HCT116 (cell line): ENCODE data around the gene RILPL1. TPM values are rescaled to one million over a fixed set of nuclear protein-coding genes. Genes with fewer than 3 reads are reported as not detected.

ENCODE experiments used
- ATAC-seq: fragments of 200-7000 bp; cut with Tn5 transposase; 2 replicates; pipeline ENCODE4 v1.9.1; 2020; ENCODE audit warnings: mild to moderate bottlenecking, moderate library complexity
- BruUV-seq: library from RNA; stranded (reverse); fragments of 400-500 nt; replicated peaks from 2 replicates; lab custom pipeline; 2021; lab: Mats Ljungman, UMichigan
- CTCF ChIA-PET: fragments of 300-600 bp; sonication (Branson Sonifier 250); formaldehyde crosslinking; loops from one replicate; lab custom pipeline; 2021; ENCODE audit warnings: antibody characterized with exemption; lab: Charles Lee
- POLR2A ChIA-PET: fragments of 300-600, 350-600 bp; sonication (Branson Sonifier 250); formaldehyde crosslinking; loops from one replicate; lab custom pipeline; 2021; ENCODE audit warnings: antibody characterized with exemption; lab: Charles Lee
- RAD21 ChIA-PET, 2 experiments: fragments of 300-600 bp; sonication (Branson Sonifier 250); formaldehyde crosslinking; loops; one replicate each; lab custom pipeline; 2023; ENCODE audit warnings: low total read pairs in 2 of 2; ENCODE audit not compliant: uncharacterized antibody in 2 of 2, unreplicated experiment in 2 of 2, low non-redundant PET in 1 of 2; lab: Charles Lee
- DNase-seq: peaks from one replicate; pipeline ENCODE4 v3.0.0-alpha.2; 2010; ENCODE audit warnings: low read depth, low spot score
- H2AFZ ChIP-seq: fragments of 200-600 bp; shearing (Covaris generic), sonication (generic); 2 replicates; pipeline ENCODE4 v1.6.1; 2017; ENCODE audit warnings: low read depth, mixed run types, mixed read lengths, antibody characterized with exemption, low read length; ENCODE audit not compliant: poor library complexity, severe bottlenecking
- H3K27ac ChIP-seq: 2 replicates; pipeline ENCODE4 v1.5.1; 2012; ENCODE audit warnings: low read depth, low read length
- H3K27me3 ChIP-seq: fragments of 200-600 bp; sonication (generic); 2 replicates; pipeline ENCODE4 v1.6.1; 2016; ENCODE audit warnings: mixed run types, low read length, mixed read lengths; ENCODE audit not compliant: insufficient read depth
- H3K36me3 ChIP-seq, 2 experiments: fragments of 200-500 bp in 1 of 2; fragments of 200-600 bp in 1 of 2; sonication (Bioruptor generic) in 1 of 2; sonication (generic) in 1 of 2; 2 replicates each; pipeline versions ENCODE4 v1.5.1 to v1.6.1; 2014 to 2016; ENCODE audit warnings: low read length in 2 of 2, inconsistent platforms in 1 of 2, mixed read lengths in 1 of 2, mixed run types in 1 of 2; ENCODE audit not compliant: insufficient read depth in 2 of 2, control insufficient read depth in 1 of 2
- H3K4me1 ChIP-seq, 2 experiments: fragments of 200-600 bp in 1 of 2; sonication (generic) in 1 of 2; 2 replicates each; pipeline versions ENCODE4 v1.5.1 to v1.6.1; 2012 to 2017; ENCODE audit warnings: low read length in 2 of 2, inconsistent platforms in 1 of 2, mild to moderate bottlenecking in 1 of 2, mixed read lengths in 1 of 2, mixed run types in 1 of 2, moderate library complexity in 1 of 2; ENCODE audit not compliant: insufficient read depth in 2 of 2, control insufficient read depth in 1 of 2
- H3K4me2 ChIP-seq: fragments of 200-600 bp; sonication (generic); 2 replicates; pipeline ENCODE4 v1.6.1; 2017; ENCODE audit warnings: mixed run types, low read length, mixed read lengths
- H3K4me3 ChIP-seq, 2 experiments: fragments of 200-600 bp in 1 of 2; sonication (generic) in 1 of 2; replicated peaks in 1 of 2; 2 replicates each; pipeline ENCODE4 v1.5.1; 2011 to 2016; ENCODE audit warnings: low read length in 2 of 2, control low read depth in 1 of 2, low read depth in 1 of 2, mild to moderate bottlenecking in 1 of 2, mixed read lengths in 1 of 2, mixed run types in 1 of 2
- H3K79me2 ChIP-seq: fragments of 200-600 bp; sonication (generic); 2 replicates; pipeline ENCODE4 v1.6.1; 2017; ENCODE audit warnings: mild to moderate bottlenecking, mixed run types, low read length, moderate library complexity, mixed read lengths; ENCODE audit not compliant: insufficient read depth
- H3K9ac ChIP-seq: fragments of 200-600 bp; sonication (generic); 2 replicates; pipeline ENCODE4 v1.6.1; 2016; ENCODE audit warnings: low read length, mixed read lengths
- H3K9me2 ChIP-seq: fragments of 200-600 bp; sonication (generic), shearing (Covaris generic); 2 replicates; pipeline ENCODE4 v1.6.1; 2017; ENCODE audit warnings: mixed run types, mild to moderate bottlenecking, moderate library complexity; ENCODE audit not compliant: insufficient read depth
- H3K9me3 ChIP-seq, 2 experiments: fragments of 200-500 bp in 1 of 2; fragments of 200-600 bp in 1 of 2; sonication (Bioruptor generic) in 1 of 2; sonication (generic) in 1 of 2; 2 replicates each; pipeline ENCODE4 v1.6.1; 2014 to 2017; ENCODE audit warnings: low read length in 2 of 2, mixed read lengths in 2 of 2, inconsistent platforms in 1 of 2, low read depth in 1 of 2, mild to moderate bottlenecking in 1 of 2, mixed run types in 1 of 2, moderate library complexity in 1 of 2; ENCODE audit not compliant: control insufficient read depth in 1 of 2, insufficient read depth in 1 of 2
- H4K20me1 ChIP-seq: fragments of 200-600 bp; sonication (generic), shearing (Covaris generic); 2 replicates; pipeline ENCODE4 v1.6.1; 2017; ENCODE audit warnings: mixed run types, mild to moderate bottlenecking, moderate library complexity; ENCODE audit not compliant: insufficient read depth
- CBX3 ChIP-seq: IDR thresholded peaks from 2 replicates; pipeline ENCODE4 v1.6.1; 2012; ENCODE audit warnings: low read depth
- JUND ChIP-seq: IDR thresholded peaks from 2 replicates; pipeline ENCODE4 v1.6.1; 2012
- POLR2A ChIP-seq: IDR thresholded peaks from 2 replicates; pipeline ENCODE4 v1.7.0; 2011; ENCODE audit warnings: borderline replicate concordance; ENCODE audit not compliant: insufficient read depth, insufficient read length; ENCODE audit errors: extremely low read depth
- REST ChIP-seq: IDR thresholded peaks from 2 replicates; pipeline ENCODE4 v1.6.1; 2012; ENCODE audit warnings: low read depth
- SIN3A ChIP-seq: IDR thresholded peaks from 2 replicates; pipeline ENCODE4 v1.6.1; 2012; ENCODE audit warnings: low read depth
- SRF ChIP-seq: IDR thresholded peaks from 2 replicates; pipeline ENCODE4 v1.6.1; 2012; ENCODE audit warnings: low read depth
- TCF7L2 ChIP-seq: IDR thresholded peaks from 2 replicates; pipeline ENCODE4 v1.7.0; 2011; ENCODE audit warnings: borderline replicate concordance, inconsistent platforms; ENCODE audit not compliant: insufficient read depth, insufficient read length; ENCODE audit errors: extremely low read depth
- YY1 ChIP-seq: IDR thresholded peaks from 2 replicates; pipeline ENCODE4 v1.6.1; 2011; ENCODE audit warnings: low read length, low read depth, moderate library complexity, mild to moderate bottlenecking; ENCODE audit not compliant: insufficient replicate concordance; ENCODE audit errors: extremely low read depth
- intact Hi-C: fragments of 100-400 bp; cut with micrococcal nuclease; formaldehyde crosslinking; loops from 2 replicates; pipeline ENCODE4 v1.10.0; 2022
- total RNA-seq: library from RNA; stranded (reverse); gene quantifications from one replicate; pipeline ENCODE4 v1.2.1, GENCODE V29; 2021; ENCODE audit not compliant: unreplicated experiment
- TF ChIP-seq, protein P1 (sequence below), 3 experiments: fragments of 200-600 bp in 1 of 3; sonication (generic) in 1 of 3; IDR thresholded peaks in 2 of 3; conservative IDR thresholded peaks in 1 of 3; 2 replicates each; pipeline ENCODE4 v1.5.1; 2012 to 2017; ENCODE audit warnings: low read depth in 2 of 3, low read length in 2 of 3, antibody characterized with exemption in 1 of 3, borderline replicate concordance in 1 of 3, control low read depth in 1 of 3, mild to moderate bottlenecking in 1 of 3, mixed read lengths in 1 of 3, mixed run types in 1 of 3, moderate library complexity in 1 of 3; ENCODE audit not compliant: insufficient read depth in 1 of 3
- TF ChIP-seq, protein P2 (sequence below): IDR thresholded peaks from 2 replicates; pipeline ENCODE4 v1.6.1; 2012

Gene RILPL1
- total RNA-seq, 1 experiment from 2014 or later = 11.8 TPM

- TF ChIP-seq, protein P1, sequence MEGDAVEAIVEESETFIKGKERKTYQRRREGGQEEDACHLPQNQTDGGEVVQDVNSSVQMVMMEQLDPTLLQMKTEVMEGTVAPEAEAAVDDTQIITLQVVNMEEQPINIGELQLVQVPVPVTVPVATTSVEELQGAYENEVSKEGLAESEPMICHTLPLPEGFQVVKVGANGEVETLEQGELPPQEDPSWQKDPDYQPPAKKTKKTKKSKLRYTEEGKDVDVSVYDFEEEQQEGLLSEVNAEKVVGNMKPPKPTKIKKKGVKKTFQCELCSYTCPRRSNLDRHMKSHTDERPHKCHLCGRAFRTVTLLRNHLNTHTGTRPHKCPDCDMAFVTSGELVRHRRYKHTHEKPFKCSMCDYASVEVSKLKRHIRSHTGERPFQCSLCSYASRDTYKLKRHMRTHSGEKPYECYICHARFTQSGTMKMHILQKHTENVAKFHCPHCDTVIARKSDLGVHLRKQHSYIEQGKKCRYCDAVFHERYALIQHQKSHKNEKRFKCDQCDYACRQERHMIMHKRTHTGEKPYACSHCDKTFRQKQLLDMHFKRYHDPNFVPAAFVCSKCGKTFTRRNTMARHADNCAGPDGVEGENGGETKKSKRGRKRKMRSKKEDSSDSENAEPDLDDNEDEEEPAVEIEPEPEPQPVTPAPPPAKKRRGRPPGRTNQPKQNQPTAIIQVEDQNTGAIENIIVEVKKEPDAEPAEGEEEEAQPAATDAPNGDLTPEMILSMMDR (IDR thresholded peaks at IDR 0.05 in 2 of 3, conservative IDR thresholded peaks at IDR 0.05 in 1 of 3; ENCODE audit: borderline replicate concordance in 1 of 3, insufficient read depth in 1 of 3, low read depth in 2 of 3, low read length in 2 of 3) = no peak
- no peak for TF ChIP-seq SIN3A
- TF ChIP-seq, protein P2, sequence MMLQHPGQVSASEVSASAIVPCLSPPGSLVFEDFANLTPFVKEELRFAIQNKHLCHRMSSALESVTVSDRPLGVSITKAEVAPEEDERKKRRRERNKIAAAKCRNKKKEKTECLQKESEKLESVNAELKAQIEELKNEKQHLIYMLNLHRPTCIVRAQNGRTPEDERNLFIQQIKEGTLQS = no peak
- no peak for TF ChIP-seq TCF7L2
- TF ChIP-seq POLR2A = no peak
- no peak for TF ChIP-seq SRF
- TF ChIP-seq JUND = no peak
- TF ChIP-seq REST = no peak
Measured at GRCh38 chr12:123428591-123428990, 104.9 kb downstream of the RILPL1 start (continued).

- Histone ChIP-seq H4K20me1 (no peaks in the 10 kb centered on the region), H3K4me3 (no peak overlapping the region), H3K27me3 (no peaks in the 10 kb centered on the region), H2AFZ (no peak overlapping the region), H3K9me2 (no peaks in the 10 kb centered on the region), H3K9me3 (no peaks in the 10 kb centered on the region), H3K79me2 (no peaks in the 10 kb centered on the region), H3K4me2 (no peak overlapping the region), H3K9ac (no peak overlapping the region), H3K27ac (no peak overlapping the region), H3K36me3 (peaks cover 0 to 5% of the 10 kb centered on the region in 2 experiments; a peak in 1 of 4 replicates), H3K4me1 (no peaks in the 10 kb centered on the region)
- ATAC-seq = no peak
- CTCF ChIA-PET = no interaction called here
- no peak for DNase-seq
- RAD21 ChIA-PET = interaction anchor here in 1 of 2 experiments (0.6 kb wide), 1 partner anchor 9 kb away, joined by 3 read pairs; no protein-coding TSS in a partner anchor
- intact Hi-C loops = no loop called here
- POLR2A ChIA-PET = no interaction called here
- no TSS peak for BruUV-seq
- no peak for TF ChIP-seq YY1
- TF ChIP-seq REST = no peak
- TF ChIP-seq CBX3 = no peak
- TF ChIP-seq, protein P1 (IDR thresholded peaks at IDR 0.05 in 2 of 3, conservative IDR thresholded peaks at IDR 0.05 in 1 of 3; ENCODE audit: borderline replicate concordance in 1 of 3, insufficient read depth in 1 of 3, low read depth in 2 of 3, low read length in 2 of 3) = no peak
Measured at GRCh38 chr12:123427036-123427769, 106.3 kb downstream of the RILPL1 start.
